ENCODE measurements around the gene LRPAP1.
A peak's percentile ranks its signal among the peaks of the same experiment; 100 is the strongest.
"Not testable (repeated sequence)": the region's sequence is repeated elsewhere in the genome, so short reads cannot be mapped to it uniquely, and the experiment has no call there.

The LRPAP1 gene

DNA sequence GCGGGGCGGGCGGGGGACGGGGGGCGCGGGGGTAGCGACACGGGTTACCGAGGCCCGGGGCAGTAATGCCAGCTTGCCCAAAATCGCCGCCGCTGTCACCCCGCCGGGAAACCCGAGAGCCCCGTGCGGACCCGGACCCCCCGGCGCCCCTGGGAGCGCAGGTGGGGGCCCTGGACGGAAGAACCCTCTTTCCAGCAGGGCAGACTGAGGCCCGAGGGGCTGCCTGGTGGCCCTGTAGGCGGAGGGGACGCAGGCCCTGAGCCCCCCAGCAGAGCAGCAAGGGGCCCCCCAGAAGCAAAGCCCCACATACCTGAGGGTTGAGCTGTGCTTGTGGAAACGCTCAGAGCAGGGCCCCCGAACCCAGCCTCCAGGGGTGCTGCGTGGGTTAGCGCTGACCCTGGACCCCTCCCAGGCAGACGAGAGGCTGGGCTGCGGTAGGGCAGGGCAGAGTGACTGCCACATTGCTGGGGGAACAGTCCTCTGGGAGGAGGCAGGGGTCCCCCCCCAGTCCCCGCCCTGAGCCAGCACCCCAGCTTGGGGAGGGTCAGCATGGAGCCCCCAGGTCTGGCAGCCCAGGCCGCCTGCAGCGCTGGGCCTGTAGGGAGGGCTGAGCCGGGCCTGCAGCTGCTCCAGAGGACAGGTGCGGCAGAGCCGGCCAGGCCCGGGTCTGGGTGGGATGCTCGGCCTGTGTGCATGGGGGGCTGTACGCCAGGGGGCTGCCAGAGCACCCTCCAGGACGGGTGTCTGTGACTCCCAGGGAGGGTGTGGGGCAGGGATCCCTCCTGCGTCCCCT, 68.5 kb downstream of the LRPAP1 start:
- H3K27ac ChIP-seq = peak overlapping the region; percentile 73; the same call in 1 of the 2 replicates
- TF ChIP-seq, protein P1, sequence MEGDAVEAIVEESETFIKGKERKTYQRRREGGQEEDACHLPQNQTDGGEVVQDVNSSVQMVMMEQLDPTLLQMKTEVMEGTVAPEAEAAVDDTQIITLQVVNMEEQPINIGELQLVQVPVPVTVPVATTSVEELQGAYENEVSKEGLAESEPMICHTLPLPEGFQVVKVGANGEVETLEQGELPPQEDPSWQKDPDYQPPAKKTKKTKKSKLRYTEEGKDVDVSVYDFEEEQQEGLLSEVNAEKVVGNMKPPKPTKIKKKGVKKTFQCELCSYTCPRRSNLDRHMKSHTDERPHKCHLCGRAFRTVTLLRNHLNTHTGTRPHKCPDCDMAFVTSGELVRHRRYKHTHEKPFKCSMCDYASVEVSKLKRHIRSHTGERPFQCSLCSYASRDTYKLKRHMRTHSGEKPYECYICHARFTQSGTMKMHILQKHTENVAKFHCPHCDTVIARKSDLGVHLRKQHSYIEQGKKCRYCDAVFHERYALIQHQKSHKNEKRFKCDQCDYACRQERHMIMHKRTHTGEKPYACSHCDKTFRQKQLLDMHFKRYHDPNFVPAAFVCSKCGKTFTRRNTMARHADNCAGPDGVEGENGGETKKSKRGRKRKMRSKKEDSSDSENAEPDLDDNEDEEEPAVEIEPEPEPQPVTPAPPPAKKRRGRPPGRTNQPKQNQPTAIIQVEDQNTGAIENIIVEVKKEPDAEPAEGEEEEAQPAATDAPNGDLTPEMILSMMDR (conservative IDR thresholded peaks at IDR 0.05) = no peak

DNA sequence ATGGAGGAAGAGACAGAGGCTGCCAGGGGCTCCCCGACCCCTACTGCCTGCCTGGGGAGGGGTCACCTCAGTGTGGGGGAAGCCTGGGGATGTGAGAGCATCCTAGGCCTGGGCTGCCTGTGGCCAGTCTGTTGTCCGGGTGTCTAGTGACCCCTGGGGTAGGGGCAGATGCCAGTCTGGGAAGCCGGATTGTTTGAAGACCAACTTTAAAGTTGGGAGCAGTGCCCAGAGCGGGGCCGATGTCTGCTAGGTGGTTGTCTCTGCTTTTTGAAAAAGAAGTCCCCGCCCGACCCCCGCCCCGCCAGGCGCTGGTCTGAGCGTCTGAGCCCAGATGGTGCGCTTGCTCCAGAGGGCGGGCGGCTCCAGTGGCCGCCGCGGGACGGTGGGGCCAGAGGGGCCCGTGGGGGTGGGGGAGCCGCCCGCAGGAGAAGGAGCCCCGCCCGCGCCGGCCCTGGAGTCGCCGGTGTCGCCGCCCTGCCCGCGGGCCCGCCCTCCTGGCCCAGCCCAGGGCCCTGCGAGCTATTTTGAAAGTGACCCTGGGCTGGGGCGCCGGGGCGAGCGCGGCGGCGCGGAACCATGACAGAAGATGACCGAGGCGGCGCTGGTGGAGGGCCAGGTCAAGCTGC, 69.3 kb downstream of the LRPAP1 start, which contains the start of gene DOK7:
Gene DOK7 (plus strand): TSS at position 517 of the 626 bp plus-strand sequence. CDS start 70 bp downstream, at position 587.
- TF ChIP-seq, protein P1 (conservative IDR thresholded peaks at IDR 0.05) = no peak
- peak within 1 kb of the TSS; percentile 73 for H3K27ac ChIP-seq

GRCh38 chr4:3462321-3462789, 69.9 kb downstream of the LRPAP1 start:
- peak overlapping the region; percentile 73 for H3K27ac ChIP-seq
- TF ChIP-seq, protein P1 (conservative IDR thresholded peaks at IDR 0.05) = no peak

GRCh38 chr4:3461515-3462291, 70.5 kb downstream of the LRPAP1 start:
- peak overlapping the region; percentile 73 for H3K27ac ChIP-seq
- TF ChIP-seq, protein P1 (conservative IDR thresholded peaks at IDR 0.05) = no peak

- TF ChIP-seq, protein P1 (conservative IDR thresholded peaks at IDR 0.05) = no peak
- H3K27ac ChIP-seq = peak overlapping the region; percentile 73
Measured at GRCh38 chr4:3460926-3461325, 71.3 kb downstream of the LRPAP1 start.

- not testable (repeated sequence) for H3K27ac ChIP-seq
Measured at GRCh38 chr4:3459156-3459555, 73.1 kb downstream of the LRPAP1 start.

GRCh38 chr4:3458371-3458770, 73.9 kb downstream of the LRPAP1 start:
- TF ChIP-seq, protein P1 (conservative IDR thresholded peaks at IDR 0.05) = no peak
- H3K27ac ChIP-seq = no peak overlapping the region

DNA sequence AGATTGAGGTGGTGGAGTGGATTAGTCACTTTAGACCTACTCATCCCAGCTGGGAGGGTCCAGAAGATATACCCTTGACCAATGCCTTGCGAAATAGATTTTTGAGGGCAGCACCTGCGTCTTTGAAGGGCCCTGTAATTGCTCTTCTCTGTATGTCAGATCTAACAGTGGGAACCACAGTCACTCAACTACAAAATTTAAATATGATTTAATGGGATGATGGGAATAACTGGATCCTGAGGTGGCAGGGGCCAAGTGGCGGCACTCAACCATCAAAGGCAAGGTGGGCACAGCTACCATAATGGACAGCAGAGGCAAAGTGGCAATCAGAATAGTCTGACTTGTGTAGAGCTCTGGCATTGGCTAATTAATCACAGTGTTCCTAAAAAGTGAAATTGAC, 76.6 kb downstream of the LRPAP1 start:
- not testable (repeated sequence) for H3K27ac ChIP-seq

Measured in VCaP (cell line).